RWPE2 (cell line): ENCODE measurements around the gene ATRAID.

Source experiments
- ATAC-seq: fragments of 200-7000 bp; cut with Tn5 transposase; 3 replicates; pipeline ENCODE4 v1.9.1; 2021; ENCODE audit warnings: low read depth
- DNase-seq: peaks from one replicate; pipeline ENCODE4 v3.0.0-alpha.2; 2020; ENCODE audit warnings: low spot score
- H3K27ac ChIP-seq: fragments of 450-650 bp; 2 replicates; pipeline ENCODE4 v1.5.1; 2017; ENCODE audit warnings: mild to moderate bottlenecking; ENCODE audit not compliant: poor library complexity, severe bottlenecking
- H3K27me3 ChIP-seq: fragments of 250-450 bp; sonication (Bioruptor Pico); 2 replicates; pipeline ENCODE4 v1.5.1; 2021; ENCODE audit warnings: mild to moderate bottlenecking, moderate library complexity; ENCODE audit not compliant: insufficient read depth, poor library complexity, severe bottlenecking
- H3K36me3 ChIP-seq: fragments of 250-450 bp; sonication (Bioruptor Pico); 2 replicates; pipeline ENCODE4 v1.5.1; 2020; ENCODE audit warnings: low read depth, mild to moderate bottlenecking, moderate library complexity
- H3K4me1 ChIP-seq: fragments of 250-450 bp; sonication (Bioruptor Pico); 2 replicates; pipeline ENCODE4 v1.5.1; 2021; ENCODE audit warnings: mild to moderate bottlenecking, moderate library complexity; ENCODE audit not compliant: insufficient read depth, poor library complexity, severe bottlenecking
- H3K4me3 ChIP-seq: fragments of 250-450 bp; sonication (Bioruptor Pico); 2 replicates; pipeline ENCODE4 v1.5.1; 2021; ENCODE audit warnings: mild to moderate bottlenecking, moderate library complexity; ENCODE audit not compliant: severe bottlenecking
- H3K9me3 ChIP-seq: fragments of 250-450 bp; sonication (Bioruptor Pico); 2 replicates; pipeline ENCODE4 v1.5.1; 2021; ENCODE audit warnings: mild to moderate bottlenecking, moderate library complexity; ENCODE audit not compliant: severe bottlenecking
- CTCF ChIP-seq: fragments of 450-650 bp; IDR thresholded peaks from one replicate; pipeline ENCODE4 v1.5.1; 2017; ENCODE audit warnings: mild to moderate bottlenecking, moderate library complexity; ENCODE audit not compliant: poor library complexity, severe bottlenecking

The ATRAID gene

DNA sequence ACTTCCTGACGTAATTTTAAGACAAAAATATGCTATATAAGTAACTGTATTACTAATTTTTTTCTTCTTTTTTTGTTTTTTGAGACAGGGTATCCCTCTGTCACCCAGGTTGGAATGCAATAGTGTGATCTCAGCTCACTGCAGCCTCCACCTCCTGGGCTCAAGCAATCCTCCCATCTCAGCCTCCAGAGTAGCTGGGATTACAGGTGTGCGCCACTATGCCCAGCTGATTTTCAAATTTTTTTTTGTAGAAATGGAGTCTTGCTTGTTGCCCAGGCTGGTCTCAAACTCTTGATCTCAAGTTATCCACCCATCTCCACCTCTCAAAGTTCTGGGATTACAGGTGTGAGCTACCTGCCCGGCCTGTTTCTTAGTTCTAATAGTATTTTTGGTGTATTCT lies 33.4 kb upstream of the ATRAID start:
- H3K27me3 ChIP-seq, result peaks cover 16% of the 10 kb centered on the region
- no peaks in the 10 kb centered on the region for H3K36me3 ChIP-seq
- ATAC-seq (no peak), DNase-seq (no peak)
- H3K27ac ChIP-seq, result no peak overlapping the region
- no peak for TF ChIP-seq CTCF
- H3K9me3 ChIP-seq, result no peaks in the 10 kb centered on the region
- no peaks in the 10 kb centered on the region for H3K4me1 ChIP-seq
- H3K4me3 ChIP-seq, result no peak overlapping the region

GRCh38 chr2:27179344-27180000 lies 32.4 kb upstream of the ATRAID start:
- H3K4me1 ChIP-seq, result no peaks in the 10 kb centered on the region
- no peak overlapping the region for H3K4me3 ChIP-seq
- H3K27ac ChIP-seq, result no peak overlapping the region
- ATAC-seq (no peak), DNase-seq (no peak)
- H3K27me3 ChIP-seq, result peaks cover 6% of the 10 kb centered on the region
- TF ChIP-seq CTCF, result no peak
- H3K9me3 ChIP-seq, result no peaks in the 10 kb centered on the region
- H3K36me3 ChIP-seq, result no peaks in the 10 kb centered on the region

GRCh38 chr2:27182346-27182745 lies 29.5 kb upstream of the ATRAID start:
- DNase-seq, result no peak
- H3K27me3 ChIP-seq, result no peaks in the 10 kb centered on the region
- TF ChIP-seq CTCF, result no peak
- no peak for ATAC-seq
- no peak overlapping the region for H3K27ac ChIP-seq
- H3K4me1 ChIP-seq, result no peaks in the 10 kb centered on the region
- H3K36me3 ChIP-seq, result no peaks in the 10 kb centered on the region
- no peak overlapping the region for H3K4me3 ChIP-seq
- no peaks in the 10 kb centered on the region for H3K9me3 ChIP-seq

DNA sequence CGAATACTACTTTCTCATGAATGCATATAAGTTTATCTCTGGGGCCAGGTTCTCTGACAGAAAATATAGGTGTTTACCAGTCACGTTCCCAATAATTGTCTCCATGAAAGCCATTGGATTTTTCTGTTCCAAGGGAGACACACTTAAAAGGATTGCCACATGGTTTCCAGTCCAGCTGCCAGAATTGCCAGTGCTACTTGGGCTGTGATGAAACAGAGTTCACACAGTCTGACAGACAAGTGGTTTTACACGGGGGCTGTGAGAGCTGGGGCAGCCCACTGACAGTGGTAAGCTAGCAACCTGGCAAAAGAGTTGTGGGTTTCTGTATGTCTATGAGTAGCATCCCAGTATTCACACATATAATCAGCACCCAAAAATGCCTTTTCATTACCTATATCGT lies 27.7 kb upstream of the ATRAID start:
- no peak for DNase-seq
- Histone ChIP-seq H3K36me3 (no peaks in the 10 kb centered on the region), H3K9me3 (no peaks in the 10 kb centered on the region), H3K27ac (no peak overlapping the region), H3K27me3 (no peaks in the 10 kb centered on the region), H3K4me3 (no peak overlapping the region), H3K4me1 (no peaks in the 10 kb centered on the region)
- TF ChIP-seq CTCF, result no peak
- ATAC-seq, result no peak

DNA sequence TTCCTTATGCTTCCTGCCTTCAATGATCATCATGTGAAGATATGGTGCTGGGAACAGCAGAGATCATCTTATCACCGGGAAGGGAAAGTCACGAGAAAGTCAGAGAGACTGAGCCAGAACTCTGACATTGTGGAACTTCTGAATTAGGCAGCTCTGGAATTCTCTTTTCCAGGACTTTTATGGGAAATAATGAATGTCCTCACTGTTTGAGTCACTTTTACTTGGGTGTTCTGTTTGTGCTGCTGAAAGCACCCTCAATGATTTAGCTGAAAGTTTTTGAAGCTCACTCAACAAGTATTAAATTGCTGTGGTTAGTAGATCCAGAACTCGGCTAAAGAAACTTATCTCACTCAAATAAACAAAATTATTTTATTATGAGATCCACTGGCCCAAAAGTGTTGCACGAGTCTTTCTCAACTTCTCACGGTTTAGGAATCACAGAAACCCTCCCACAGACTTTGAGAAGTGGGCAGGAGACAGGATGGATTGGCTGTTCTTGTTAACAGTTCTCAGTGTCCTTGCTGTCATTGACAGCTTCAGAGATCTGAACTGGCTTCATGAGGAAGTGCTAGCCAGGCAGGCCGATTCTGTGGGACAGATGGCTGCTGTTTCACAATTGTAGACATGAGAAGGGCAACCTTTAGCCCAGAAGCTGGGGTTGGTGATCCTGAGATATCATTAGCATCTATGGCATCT lies 26.4 kb upstream of the ATRAID start:
- ATAC-seq, result no peak

More for the DNA sequence above, 26.4 kb upstream of the ATRAID start:
- Histone ChIP-seq H3K4me3 (no peak overlapping the region), H3K36me3 (no peaks in the 10 kb centered on the region), H3K27ac (no peak overlapping the region), H3K9me3 (no peaks in the 10 kb centered on the region), H3K4me1 (no peaks in the 10 kb centered on the region), H3K27me3 (no peaks in the 10 kb centered on the region)
- DNase-seq, result no peak
- TF ChIP-seq CTCF, result no peak
